GM19455 (cell line): ENCODE measurements around the gene TRMU.
"Not testable (repeated sequence)": the region's sequence is repeated elsewhere in the genome, so short reads cannot be mapped to it uniquely, and the experiment has no call there.

Experiments used
- ATAC-seq: cut with Tn5 transposase; IDR thresholded peaks from one replicate; pipeline ENCODE4 v1.9.1; 2021; ENCODE audit not compliant: unreplicated experiment

Gene TRMU

DNA sequence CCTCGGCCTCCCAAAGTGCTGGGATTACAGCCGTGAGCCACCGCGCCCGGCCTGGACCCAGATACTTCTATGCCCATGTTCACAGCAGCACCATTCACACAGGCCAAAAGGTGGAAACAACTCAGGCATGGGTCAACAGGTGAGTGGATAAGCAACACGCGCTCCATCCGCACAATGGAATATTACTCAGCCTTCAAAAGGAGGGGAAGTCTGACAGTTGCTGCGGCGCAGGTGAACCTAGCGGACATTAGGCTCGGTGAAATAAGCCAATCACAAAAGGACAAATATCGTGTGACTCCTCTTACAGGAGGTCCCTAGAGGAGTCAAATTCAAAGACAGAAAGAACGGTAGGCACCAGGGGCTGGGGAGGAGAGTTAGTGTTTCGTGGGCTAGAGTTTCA, 47.0 kb downstream of the TRMU start:
- ATAC-seq, result no peak

DNA sequence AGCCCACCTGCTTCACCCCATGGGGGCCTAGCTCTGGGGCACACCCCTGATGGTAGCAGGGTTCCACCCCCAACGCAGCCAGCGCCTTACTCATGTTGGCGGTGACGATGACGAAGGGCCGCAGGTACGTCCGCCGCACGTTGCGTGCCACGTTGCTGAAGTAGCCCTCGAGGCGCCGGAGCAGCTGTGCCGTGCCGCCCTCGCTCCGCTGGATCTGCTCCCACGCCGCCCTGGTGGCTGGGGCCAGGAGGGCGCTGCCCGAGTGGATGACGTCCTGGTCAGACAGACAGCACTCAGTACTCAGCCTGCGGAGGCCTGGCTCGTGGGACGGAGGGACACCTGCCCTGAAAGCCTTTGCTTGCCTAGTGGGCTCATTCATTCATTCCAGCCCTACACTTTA, 50.8 kb downstream of the TRMU start:
- ATAC-seq, result no peak

DNA sequence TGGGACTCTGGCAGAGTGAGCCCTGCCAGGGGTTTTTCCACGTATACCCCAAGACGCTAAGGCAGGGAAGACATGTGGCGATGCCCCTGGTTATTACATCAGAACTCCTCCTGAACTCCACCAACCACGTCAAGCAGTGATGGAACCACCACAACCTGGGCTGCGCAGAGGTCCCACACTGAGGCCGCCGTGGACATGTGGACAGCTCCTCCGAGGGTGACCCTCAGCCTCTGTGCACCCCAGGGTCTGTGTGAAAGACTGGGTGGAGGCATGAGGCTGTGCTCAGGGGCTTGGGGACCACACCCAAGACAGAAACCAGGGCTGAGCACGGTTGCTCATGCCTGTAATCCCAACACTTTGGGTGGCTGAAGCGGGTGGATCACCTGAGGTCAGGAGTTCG, 52.2 kb downstream of the TRMU start:
- ATAC-seq, result no peak

DNA sequence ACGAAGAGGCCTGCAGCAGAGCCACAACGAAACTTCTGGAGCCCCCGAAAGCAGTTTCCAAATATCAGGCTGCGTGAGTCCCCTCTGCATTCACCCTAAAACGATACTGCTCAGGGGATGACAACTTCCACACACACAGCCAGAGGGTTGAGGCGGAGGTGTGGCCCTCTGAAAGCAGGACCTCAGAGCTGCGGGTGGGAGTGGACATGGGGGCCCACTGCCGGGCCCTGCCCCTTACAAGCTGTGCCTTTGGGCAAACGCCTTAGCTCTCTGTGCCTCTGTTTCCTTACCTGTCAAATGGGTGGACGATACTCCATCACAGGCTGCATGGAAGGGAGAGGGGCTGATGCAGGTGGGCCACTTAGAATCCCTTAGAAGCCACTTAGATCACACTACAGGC, 53.1 kb downstream of the TRMU start:
- no peak for ATAC-seq

DNA sequence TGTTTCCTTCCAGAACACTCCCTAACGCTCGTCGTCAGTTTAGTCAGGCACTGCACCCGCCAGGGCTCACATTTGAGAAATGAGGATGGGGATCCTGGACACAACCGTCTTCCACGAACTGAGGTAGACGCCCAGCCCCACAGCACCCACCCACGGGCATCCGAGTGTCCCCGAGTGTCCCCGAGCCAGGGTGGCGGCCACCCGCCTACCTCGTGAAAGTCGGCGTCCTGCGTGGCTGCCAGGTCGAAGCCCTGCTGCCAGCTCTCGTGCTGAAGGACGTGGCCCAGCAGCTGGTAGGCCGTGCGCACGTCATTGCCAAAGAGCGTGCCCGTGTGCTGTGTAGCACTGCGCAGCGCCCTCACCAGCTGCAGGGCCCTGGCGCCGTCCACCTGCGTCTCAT, 53.6 kb downstream of the TRMU start:
- no peak for ATAC-seq

DNA sequence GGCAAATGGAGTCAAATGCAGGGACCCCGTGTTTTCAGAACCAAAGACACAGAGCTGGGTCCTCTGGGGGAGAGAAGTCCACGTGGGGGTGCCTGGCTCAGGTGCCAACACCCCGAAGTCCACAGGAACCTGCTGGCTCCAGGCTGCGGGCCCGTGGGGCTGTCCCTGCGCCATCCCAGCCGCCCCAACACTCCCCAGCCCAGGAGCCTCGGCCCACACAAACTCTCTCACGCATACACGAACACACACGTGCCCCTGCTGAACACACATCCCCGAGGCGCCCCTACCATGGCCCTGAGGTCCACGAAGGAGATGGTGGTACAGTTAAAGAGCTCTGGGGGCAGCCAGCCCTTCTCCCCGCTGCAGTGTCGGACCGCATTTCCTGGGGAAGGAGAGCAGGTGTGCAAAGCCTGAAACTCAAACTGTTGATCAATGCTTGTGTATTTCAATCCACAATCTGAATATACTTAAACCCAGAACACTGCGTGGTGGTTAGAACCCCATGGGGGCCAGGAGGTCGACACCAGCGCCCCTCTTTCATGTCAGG, 54.7 kb downstream of the TRMU start:
- no peak for ATAC-seq

DNA sequence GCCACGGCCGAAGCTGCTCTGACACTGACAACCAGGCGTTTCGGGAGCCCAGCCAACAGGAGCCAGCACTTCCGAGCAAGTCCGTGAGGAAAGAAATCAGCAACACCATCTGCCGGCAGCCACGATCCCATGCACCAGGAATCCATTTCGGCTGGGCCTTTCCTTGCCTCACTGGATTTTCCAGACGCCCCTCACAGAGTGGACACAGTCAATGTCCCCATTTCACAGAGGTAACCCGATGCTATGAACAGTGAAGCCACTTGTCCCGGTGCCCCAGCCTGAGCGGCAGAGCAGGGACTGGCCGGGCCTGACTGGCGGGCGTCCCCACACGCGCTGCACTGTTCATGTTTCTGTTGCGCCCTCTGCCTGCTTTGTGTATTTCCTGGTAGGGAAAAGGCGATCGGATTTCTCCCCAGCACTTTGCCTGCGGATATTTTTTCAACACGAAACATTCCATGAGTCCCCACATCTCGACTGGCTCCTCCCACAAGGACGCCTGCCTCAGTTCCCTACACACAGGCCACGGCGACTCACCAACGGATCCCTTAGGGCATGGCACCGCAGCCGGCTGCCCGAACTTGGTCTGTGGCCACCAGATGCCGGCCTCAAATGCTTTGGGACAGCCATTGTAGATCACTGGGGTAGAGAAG, 55.3 kb downstream of the TRMU start:
- ATAC-seq, result no peak

DNA sequence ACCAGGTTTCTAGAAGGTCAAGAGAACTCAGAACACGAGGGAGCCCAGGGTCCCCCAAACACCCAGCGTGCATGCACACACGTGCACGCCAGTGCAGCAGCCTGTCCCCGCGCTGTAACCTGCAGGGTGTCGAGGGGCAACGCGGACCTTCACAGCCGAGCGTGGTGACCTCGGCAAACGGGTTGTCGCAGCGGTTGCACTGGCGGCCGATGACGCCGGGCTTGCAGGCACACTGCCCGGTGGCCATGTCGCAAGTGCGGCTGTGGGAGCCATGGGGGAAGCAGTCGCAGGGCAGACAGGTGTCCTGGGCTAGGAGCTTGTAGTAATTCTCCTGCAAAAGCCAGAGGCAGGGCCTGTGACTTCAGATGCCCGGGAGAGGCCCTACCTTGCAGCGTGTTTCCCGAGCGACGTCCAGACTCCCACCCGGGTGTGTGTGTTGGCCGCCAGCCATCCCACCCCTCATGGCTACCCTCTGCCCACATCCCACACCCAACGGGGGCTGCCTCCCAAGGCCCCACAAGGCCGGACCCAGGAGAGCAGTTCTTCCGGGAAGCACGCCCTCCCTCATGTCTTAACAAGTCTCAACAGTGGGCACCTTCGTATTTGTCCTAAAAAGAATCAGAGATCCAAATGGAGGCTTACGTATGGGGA, 56.1 kb downstream of the TRMU start:
- ATAC-seq, result no peak

DNA sequence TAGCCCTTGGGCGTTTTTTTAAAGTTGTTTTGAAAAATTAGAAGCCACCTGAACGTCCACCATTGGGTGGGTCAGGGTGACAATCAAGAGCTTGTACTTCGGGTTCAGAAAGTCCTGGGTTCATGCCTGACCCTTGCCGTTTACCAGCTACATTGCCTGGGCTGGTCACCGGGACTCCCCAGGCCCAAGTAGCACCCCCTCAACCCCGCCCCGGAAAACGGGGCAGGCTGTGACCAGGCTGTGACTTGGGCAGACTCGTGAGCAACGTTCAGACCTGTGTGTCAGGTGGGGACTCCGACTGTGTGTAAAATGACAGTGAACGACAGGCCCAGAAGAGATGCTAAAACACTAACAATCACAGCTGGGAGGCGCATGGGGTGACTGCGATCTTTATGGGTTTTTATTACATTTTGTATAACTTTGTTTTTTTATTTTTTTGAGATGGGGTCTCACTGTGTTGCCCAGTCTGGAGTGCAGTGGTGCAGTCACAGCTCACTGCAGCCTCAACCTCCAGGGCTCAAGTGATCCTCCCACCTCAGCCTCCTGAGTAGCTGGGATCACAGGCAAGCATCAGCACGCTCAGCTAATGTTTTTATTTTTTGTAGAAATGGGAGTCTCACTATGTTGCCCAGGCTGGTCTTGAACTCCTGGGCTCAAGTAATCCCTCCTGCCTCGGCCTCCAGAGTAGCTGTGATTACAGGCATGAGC, 56.8 kb downstream of the TRMU start:
- ATAC-seq, result no peak

DNA sequence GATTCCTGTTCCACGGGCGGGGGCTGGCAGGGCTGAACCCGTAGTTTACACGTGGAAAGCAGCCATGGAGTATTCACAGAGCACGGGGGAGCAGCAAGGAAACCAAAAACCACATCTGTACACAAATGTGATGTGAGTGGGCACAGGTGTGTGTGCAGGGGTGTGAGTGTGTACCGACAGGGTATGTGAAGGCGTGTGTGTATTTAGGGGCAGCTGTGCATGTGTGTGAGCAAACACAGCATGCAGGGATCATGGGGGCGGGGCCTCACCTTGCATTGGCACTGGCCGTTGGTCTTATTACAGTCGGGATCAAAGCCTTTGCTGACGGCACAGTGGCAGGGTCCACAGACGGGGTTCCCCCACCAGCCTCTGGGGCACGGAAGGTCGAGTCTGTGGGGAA, 58.4 kb downstream of the TRMU start:
- no peak for ATAC-seq

DNA sequence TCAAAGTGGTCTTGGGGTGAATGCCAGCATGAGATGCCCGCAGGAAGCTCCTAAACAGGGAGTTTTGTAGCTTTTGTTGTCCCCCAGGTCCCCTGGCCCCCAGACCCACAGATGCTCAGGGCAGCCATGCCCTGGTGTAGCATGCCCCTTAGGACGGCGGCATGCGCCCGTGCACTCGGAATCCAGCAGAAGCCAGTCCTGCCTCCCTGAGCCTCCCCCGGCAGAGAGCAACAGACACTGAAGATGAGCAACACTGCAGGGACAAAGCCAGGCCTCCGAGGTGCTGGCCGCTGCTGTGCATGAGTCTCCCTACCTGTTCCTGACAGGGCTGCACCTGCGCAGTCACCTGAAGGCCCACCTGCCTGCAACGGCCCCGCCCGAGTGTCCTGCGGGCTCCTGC, 59.1 kb downstream of the TRMU start:
- no peak for ATAC-seq

DNA sequence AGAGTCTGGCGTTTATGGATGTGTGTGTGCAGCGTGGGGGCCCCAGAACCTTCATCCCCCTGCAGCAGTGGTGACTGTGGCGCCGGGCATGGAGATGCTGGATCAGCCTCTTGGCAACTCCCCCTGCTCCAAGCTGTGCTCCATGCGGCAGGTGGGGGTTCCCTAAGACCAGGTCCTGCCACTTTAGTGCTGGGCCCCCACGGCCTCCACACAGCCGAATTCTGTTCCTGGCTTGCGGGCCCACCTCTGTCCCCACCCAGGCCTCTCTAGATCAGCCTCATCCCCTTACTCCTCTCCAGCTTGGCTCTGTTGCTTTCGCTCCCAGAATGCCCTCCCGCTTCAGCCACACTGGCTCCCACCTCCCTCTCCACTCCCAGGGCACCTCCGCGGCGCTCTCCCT, 59.6 kb downstream of the TRMU start:
- no peak for ATAC-seq

DNA sequence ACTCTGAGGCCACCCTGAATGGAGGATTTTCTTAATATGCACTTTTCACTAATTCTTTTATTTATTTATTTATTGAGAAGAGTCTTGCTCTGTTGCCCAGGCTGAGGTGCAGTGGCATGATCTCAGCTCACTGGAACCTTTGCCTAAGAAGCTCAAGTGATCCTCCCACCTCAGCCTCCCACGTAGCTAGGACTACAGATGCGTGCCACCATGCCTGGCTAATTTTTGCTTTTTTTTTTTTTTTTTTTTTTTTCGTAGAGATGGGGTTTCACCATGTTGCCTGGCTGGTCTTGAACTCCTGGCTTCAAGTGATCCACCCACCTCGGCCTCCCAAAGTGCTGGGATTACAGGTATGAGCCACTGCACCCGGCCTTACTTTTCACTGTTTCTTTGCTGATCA, 61.5 kb downstream of the TRMU start:
- ATAC-seq, result not testable (repeated sequence)

DNA sequence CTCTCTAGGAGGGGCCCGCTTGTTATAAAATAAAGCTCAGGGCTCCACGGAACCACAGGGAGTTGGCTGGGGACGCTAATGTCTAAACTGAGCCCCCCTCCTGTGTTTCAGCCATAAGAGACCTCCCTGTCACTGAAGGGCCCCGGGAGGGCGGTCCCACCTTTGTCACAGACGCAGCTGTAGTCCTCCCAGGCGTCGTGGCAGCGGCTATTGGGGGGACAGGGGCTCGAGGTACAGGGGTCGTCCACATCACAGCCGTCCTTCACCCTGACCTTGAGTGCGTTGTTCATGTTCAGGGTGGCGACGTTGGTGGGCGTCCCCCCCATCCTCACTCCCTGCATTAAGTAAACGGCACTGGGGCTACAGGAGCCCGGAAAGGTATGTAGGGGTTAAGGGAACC, 62.0 kb downstream of the TRMU start:
- ATAC-seq, result no peak

DNA sequence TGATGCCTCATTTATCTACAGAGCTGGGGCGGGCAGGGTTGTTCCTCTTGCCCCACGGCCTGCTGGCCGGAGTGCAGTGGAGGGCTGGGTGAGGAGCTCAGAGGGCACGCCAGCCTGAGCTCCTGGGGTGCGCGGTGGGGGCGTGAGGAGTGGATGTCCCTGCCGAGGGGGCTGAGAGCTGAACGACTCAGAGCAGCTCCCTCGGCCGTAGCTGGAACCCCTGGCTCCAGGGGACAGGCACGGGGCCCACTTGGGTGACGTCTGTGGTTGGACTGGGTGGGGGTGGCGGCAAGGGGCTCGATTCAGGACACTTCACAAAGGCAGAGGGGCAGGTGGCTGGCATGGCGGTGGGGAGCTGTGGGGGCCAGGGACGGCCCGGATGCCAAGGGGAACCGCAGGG, 62.4 kb downstream of the TRMU start:
- no peak for ATAC-seq

DNA sequence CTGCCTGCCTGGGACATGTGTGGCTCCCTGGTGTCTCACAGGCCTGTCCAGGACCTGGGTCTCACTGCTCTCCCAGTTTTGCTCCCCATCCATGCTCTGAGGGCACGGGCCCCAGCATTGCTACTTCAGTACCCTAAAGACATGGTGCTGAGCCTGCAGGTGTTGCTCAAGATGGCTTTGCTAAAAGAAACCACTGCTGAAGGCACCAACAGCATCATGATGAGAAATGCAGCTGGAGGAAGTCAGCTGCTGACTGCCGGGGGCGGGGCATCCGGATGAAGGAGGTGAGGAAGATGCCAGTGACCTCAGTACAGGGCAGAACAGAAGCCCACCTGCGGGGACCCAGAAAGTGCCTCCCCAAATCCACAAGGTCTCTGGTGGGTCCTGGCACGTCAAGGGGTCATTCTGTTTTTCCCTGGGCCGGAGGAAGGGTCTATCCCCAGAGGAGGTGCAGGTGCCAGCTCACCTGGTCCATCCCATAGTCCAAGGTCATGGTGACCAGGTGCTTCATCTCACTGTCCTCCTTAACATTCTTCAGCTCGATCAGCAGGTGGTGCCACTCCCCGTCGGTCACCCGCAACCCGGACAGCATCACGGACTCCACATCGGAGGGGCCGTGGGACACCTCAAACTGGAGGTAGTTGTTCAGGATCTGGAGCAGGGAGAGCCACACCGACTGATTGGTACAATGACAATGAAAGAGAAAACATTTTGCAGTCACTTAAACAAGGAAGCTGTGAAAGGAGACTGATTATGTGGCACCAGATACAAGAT, 63.9 kb downstream of the TRMU start:
- ATAC-seq, result no peak

DNA sequence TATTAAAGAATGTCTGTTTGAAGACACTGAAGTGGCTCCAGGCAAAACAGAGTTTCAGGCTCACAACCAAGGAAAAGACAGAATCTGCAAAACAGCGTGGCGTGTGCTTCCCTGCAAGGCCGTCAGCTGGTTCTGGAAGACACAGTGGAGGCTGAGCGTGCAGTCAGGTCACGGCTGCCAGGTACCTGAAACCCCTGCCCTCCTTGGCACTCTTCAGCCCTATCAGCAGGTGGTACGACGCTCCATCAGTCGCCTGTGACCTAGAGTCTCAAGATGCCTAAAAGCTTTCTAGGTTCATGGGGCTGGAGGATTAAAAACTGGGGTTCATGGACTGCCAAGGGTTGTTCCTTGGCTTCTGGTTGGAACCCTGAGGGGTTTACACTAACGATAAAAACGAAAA, 65.9 kb downstream of the TRMU start:
- ATAC-seq, result no peak

DNA sequence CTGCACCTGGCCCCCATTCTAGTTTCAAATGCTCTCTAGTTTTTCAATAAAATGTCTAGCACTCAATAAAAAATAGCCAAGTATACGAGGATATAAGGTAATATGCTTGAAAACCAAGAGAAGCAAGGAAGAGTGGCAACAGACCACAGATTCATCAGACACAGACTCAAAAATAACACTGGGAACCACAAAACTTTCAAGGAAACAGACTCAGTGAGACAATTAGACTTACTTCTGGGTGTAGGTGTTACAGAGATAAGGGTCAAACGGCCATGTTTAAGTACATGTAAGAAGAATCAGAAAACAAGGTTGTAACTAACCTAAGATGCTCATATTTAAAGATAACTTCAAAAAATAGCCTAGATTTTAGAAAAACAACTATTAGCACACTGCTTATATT, 67.0 kb downstream of the TRMU start:
- no peak for ATAC-seq

DNA sequence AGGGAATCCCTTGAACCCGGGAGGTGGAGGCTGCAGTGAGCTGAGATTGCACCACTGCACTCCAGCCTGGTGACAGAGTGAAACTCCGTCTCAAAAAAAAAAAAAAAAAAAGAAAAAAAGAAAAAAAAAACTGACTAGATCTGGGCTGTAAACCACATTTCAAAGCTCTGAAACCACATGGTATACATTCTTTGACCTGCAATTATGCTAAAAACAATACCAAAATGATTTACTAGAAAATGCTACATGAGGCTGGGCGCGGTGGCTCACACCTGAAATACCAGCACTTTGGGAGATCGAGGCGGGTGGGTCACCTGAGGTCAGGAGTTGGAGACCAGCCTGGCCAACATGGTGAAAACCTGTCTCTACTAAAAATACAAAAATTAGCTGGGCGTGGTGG, 68.4 kb downstream of the TRMU start:
- ATAC-seq, result not testable (repeated sequence)

DNA sequence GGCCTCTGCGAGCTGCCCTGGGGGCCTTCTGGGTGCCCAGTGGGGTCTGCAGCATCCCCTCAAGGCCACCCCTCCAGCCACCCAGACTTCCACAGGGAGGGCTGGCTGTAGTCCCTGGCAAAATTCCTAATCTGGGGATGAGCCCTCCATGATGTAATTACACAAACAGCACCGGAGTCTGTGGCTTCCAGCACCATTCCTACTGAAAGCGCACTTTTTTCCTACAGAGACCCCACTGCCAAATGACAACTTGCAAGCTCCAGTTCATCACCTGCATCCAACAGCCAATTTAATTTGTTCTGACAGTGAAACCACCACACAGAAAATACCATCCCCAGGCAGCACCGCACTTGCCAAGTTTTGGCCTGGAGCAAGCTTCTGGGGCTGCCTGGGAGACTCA, 70.4 kb downstream of the TRMU start:
- ATAC-seq, result no peak

DNA sequence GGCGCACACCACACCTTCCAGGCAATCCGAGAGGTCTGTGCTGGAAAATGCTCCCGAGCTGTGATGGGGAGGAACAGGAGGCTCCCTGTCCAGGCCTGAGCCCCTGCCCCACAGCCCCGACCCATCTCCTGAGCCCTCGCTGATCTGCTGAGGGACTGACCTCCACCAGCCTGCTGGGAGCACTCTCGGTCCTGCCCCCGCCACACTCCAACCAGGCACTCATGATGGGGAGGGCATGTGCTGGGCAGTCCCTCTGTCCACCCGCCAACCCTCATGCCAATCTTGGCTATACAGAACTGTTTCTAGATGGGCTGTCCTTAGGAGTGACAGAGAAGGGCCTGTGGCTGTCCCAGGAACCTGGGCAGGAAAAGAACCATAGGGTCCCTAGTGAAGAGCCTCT, 70.8 kb downstream of the TRMU start:
- ATAC-seq, result no peak

DNA sequence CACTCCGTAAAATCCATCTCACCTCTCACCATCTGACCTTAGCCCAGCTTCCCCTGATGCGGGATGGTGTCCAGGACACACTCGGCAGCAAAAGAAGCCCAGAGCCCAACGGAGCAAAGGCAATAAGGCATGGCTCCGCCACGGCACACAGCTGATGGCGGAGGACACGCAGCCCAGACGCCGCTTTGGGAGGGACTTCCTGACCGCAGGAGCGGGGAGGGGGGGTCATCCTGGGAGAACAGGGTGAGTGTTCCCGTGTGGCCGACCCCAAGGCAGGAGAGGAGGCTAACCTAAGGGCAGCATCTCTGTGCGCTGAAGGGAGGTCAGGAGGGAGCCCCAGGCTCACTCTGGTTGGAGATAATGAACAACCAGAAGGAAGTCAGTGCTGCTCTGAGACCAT, 71.3 kb downstream of the TRMU start:
- no peak for ATAC-seq
